ENCODE results near the gene ITPR1.

- no peak for TF ChIP-seq CTCF (IDR thresholded peaks at IDR 0.05; ENCODE audit: low read depth, low read length, missing input control)
- TF ChIP-seq REST (IDR thresholded peaks at IDR 0.05) = no peak
- no peak for TF ChIP-seq FOXA1 (IDR thresholded peaks at IDR 0.05)
- TF ChIP-seq HNF4G (IDR thresholded peaks at IDR 0.05) = no peak
- no peak for TF ChIP-seq SP1 (IDR thresholded peaks at IDR 0.05)
- no peak for TF ChIP-seq GABPA (IDR thresholded peaks at IDR 0.05 in 1 of 2, conservative IDR thresholded peaks at IDR 0.05 in 1 of 2)
- TF ChIP-seq TAF1 (conservative IDR thresholded peaks at IDR 0.05) = no peak
- TF ChIP-seq JUND (IDR thresholded peaks at IDR 0.05) = no peak
- TF ChIP-seq RAD21 (IDR thresholded peaks at IDR 0.05) = no peak
- no peak for TF ChIP-seq EGR1 (IDR thresholded peaks at IDR 0.05; ENCODE audit: low read depth in 2 of 2)
These were observed 43.9 kb upstream of the ITPR1 start for GRCh38 chr3:4449043-4449805.
